Spleen (tissue), 7 donors: ENCODE measurements around the gene C1QL4.

Source experiments
- CTCF ChIP-seq, 11 experiments: fragments of 200-600 bp in 7 of 11; fragments of 450-650 bp in 4 of 11; sonication (generic) in 4 of 11; IDR thresholded peaks in 8 of 11; conservative IDR thresholded peaks in 3 of 11; 1 replicate in 7 of 11; 2 replicates in 4 of 11; pipeline versions ENCODE4 v1.4.0 to v1.8.0; 2016 to 2021; ENCODE audit warnings: antibody characterized with exemption in 11 of 11, inconsistent platforms in 4 of 11, mild to moderate bottlenecking in 1 of 11
- POLR2A ChIP-seq, 3 donors: fragments of 450-650 bp; IDR thresholded peaks; one replicate each; pipeline ENCODE4 v1.5.1; 2017; ENCODE audit warnings: antibody characterized with exemption in 3 of 3, mild to moderate bottlenecking in 1 of 3
- POLR2AphosphoS5 ChIP-seq, 3 donors: sonication (generic); formaldehyde crosslinking; IDR thresholded peaks; one replicate each; pipeline ENCODE4 v1.5.1; 2017; ENCODE audit warnings: antibody characterized with exemption in 3 of 3
- donor health status: DM: no; HTN: no; CAD: no; lungs with moderate emphysema.
- donor health status: DM: no; HTN: no; CAD: no.
- donor health status: DM: no; HTN: no; CAD: no.

GRCh38 chr12:49338830-49339463, 2.0 kb upstream of the C1QL4 start:
- no peak for TF ChIP-seq POLR2AphosphoS5 (IDR thresholded peaks at IDR 0.05)
- no peak for TF ChIP-seq CTCF (IDR thresholded peaks at IDR 0.05 in 8 of 11, conservative IDR thresholded peaks at IDR 0.05 in 3 of 11)
- TF ChIP-seq POLR2A (IDR thresholded peaks at IDR 0.05): no peak
